H1 (cell line): ENCODE data around the gene HIPK2. TPM values are rescaled to one million over a fixed set of nuclear protein-coding genes. Genes with fewer than 3 reads are reported as not detected.

Experiments
- CTCF ChIA-PET: fragments of 300-600 bp; sonication (Branson Sonifier 250); formaldehyde crosslinking; loops from one replicate; lab custom pipeline; 2021; ENCODE audit not compliant: partially characterized antibody; lab: Charles Lee
- POLR2A ChIA-PET: fragments of 300-600 bp; sonication (Branson Sonifier 250); formaldehyde crosslinking; loops from one replicate; lab custom pipeline; 2021; ENCODE audit warnings: inconsistent platforms; ENCODE audit not compliant: partially characterized antibody; lab: Charles Lee
- DNase-seq, 2 experiments: peaks; one replicate each; pipeline versions ENCODE4 v3.0.0 to v3.0.0-alpha.2; 2010 to 2022; ENCODE audit warnings: low spot score in 2 of 2, low read depth in 1 of 2, mixed read lengths in 1 of 2
- FAIRE-seq: peaks from 2 replicates; lab custom pipeline; 2011; peaks lifted over from hg19 to GRCh38; lab: Jason Lieb, UNC
- H2AFZ ChIP-seq: 2 replicates; pipeline ENCODE4 v1.8.1; 2012; ENCODE audit warnings: low read length, inconsistent platforms
- H2AK5ac ChIP-seq: 2 replicates; pipeline ENCODE4 v1.6.1; 2013; ENCODE audit warnings: low read depth, low read length
- H2BK120ac ChIP-seq: replicated peaks from 2 replicates; pipeline ENCODE3; 2013; ENCODE audit warnings: low read depth, low read length, inconsistent platforms
- H2BK12ac ChIP-seq: 2 replicates; pipeline ENCODE4 v1.6.1; 2013; ENCODE audit warnings: low read depth, low read length
- H2BK15ac ChIP-seq: 2 replicates; pipeline ENCODE4 v1.6.1; 2013; ENCODE audit warnings: low read length
- H2BK20ac ChIP-seq: 2 replicates; pipeline ENCODE4 v1.6.1; 2013; ENCODE audit warnings: low read length
- H2BK5ac ChIP-seq: 2 replicates; pipeline ENCODE4 v1.6.1; 2013; ENCODE audit warnings: low read depth, low read length
- H3K14ac ChIP-seq: 2 replicates; pipeline ENCODE4 v1.6.1; 2013; ENCODE audit warnings: inconsistent platforms; ENCODE audit not compliant: insufficient read length
- H3K18ac ChIP-seq: 2 replicates; pipeline ENCODE4 v1.6.1; 2013; ENCODE audit warnings: low read length; ENCODE audit errors: extremely low read depth
- H3K23ac ChIP-seq: 2 replicates; pipeline ENCODE4 v1.6.1; 2013; ENCODE audit warnings: inconsistent platforms; ENCODE audit not compliant: insufficient read length
- H3K23me2 ChIP-seq: 2 replicates; pipeline ENCODE4 v1.6.1; 2013; ENCODE audit warnings: low read depth, low read length
- H3K27ac ChIP-seq: 2 replicates; pipeline ENCODE4 v1.6.1; 2011; ENCODE audit warnings: low read depth, low read length, inconsistent platforms
- H3K27me3 ChIP-seq, 4 experiments: replicated peaks in 1 of 4; 1 replicate in 1 of 4; 2 replicates in 3 of 4; pipeline versions ENCODE4 v1.6.1 to v1.8.1; 2011 to 2013; ENCODE audit warnings: low read length in 3 of 4, mild to moderate bottlenecking in 3 of 4, inconsistent platforms in 2 of 4, mixed read lengths in 2 of 4, moderate library complexity in 1 of 4; ENCODE audit not compliant: control insufficient read depth in 3 of 4, insufficient read depth in 3 of 4; ENCODE audit errors: extremely low read depth in 1 of 4
- H3K36me3 ChIP-seq, 4 experiments: 2 replicates each; pipeline versions ENCODE4 v1.6.1 to v1.8.1; 2011 to 2013; ENCODE audit warnings: mild to moderate bottlenecking in 4 of 4, low read length in 3 of 4, moderate library complexity in 2 of 4, control low read depth in 1 of 4, inconsistent platforms in 1 of 4; ENCODE audit not compliant: insufficient read depth in 4 of 4, control insufficient read depth in 2 of 4
- H3K4ac ChIP-seq: replicated peaks from 2 replicates; pipeline ENCODE3; 2013; ENCODE audit warnings: low read length, low read depth, mixed read lengths, inconsistent platforms; ENCODE audit not compliant: insufficient read length
- H3K4me1 ChIP-seq, 4 experiments: replicated peaks in 1 of 4; 1 replicate in 1 of 4; 2 replicates in 3 of 4; pipeline versions ENCODE4 v1.6.1 to v1.8.1; 2011 to 2013; ENCODE audit warnings: low read length in 3 of 4, inconsistent platforms in 2 of 4, mixed read lengths in 1 of 4; ENCODE audit not compliant: insufficient read depth in 4 of 4, control insufficient read depth in 3 of 4
- H3K4me2 ChIP-seq, 2 experiments: 2 replicates each; pipeline versions ENCODE4 v1.6.1 to v1.8.1; 2011 to 2013; ENCODE audit warnings: low read depth in 2 of 2, low read length in 2 of 2, control low read depth in 1 of 2, inconsistent platforms in 1 of 2, mild to moderate bottlenecking in 1 of 2; ENCODE audit not compliant: insufficient read depth in 1 of 2
- H3K4me3 ChIP-seq, 4 experiments: fragments of 200-600, 300-600 bp in 1 of 4; sonication (generic), shearing (Covaris generic), sonication (Bioruptor Twin) in 1 of 4; 2 replicates each; pipeline versions ENCODE4 v1.5.1 to v1.8.1; 2011 to 2016; ENCODE audit warnings: low read length in 4 of 4, low read depth in 3 of 4, control low read depth in 2 of 4, inconsistent platforms in 2 of 4, mild to moderate bottlenecking in 2 of 4, mixed read lengths in 1 of 4, moderate library complexity in 1 of 4; ENCODE audit not compliant: insufficient read depth in 2 of 4; ENCODE audit errors: extremely low read depth in 1 of 4
- H3K56ac ChIP-seq: replicated peaks from 2 replicates; pipeline ENCODE3; 2013; ENCODE audit warnings: low read depth, mild to moderate bottlenecking, mixed read lengths, low read length, inconsistent platforms; ENCODE audit not compliant: insufficient read length
- H3K79me1 ChIP-seq: 2 replicates; pipeline ENCODE4 v1.6.1; 2013; ENCODE audit warnings: low read depth, low read length, control low read depth
- H3K79me2 ChIP-seq, 2 experiments: 2 replicates each; pipeline versions ENCODE4 v1.6.1 to v1.8.1; 2012 to 2013; ENCODE audit warnings: low read length in 2 of 2, mild to moderate bottlenecking in 2 of 2, inconsistent platforms in 1 of 2; ENCODE audit not compliant: insufficient read depth in 2 of 2, control insufficient read depth in 1 of 2
- H3K9ac ChIP-seq, 4 experiments: replicated peaks in 1 of 4; 1 replicate in 1 of 4; 2 replicates in 3 of 4; pipeline versions ENCODE4 v1.6.1 to v1.8.1; 2011 to 2013; ENCODE audit warnings: low read depth in 3 of 4, low read length in 3 of 4, control low read depth in 2 of 4, mild to moderate bottlenecking in 2 of 4, moderate library complexity in 2 of 4, inconsistent platforms in 1 of 4; ENCODE audit errors: extremely low read depth in 1 of 4
- H3K9me3 ChIP-seq, 2 experiments: 2 replicates each; pipeline versions ENCODE4 v1.6.1 to v1.8.1; 2012 to 2013; ENCODE audit warnings: mild to moderate bottlenecking in 2 of 2, moderate library complexity in 2 of 2, control low read depth in 1 of 2, inconsistent platforms in 1 of 2, low read depth in 1 of 2, low read length in 1 of 2, mixed read lengths in 1 of 2; ENCODE audit not compliant: insufficient read depth in 2 of 2
- H4K20me1 ChIP-seq, 2 experiments: replicated peaks in 1 of 2; 2 replicates each; pipeline versions ENCODE3 to v1.8.1; 2011 to 2013; ENCODE audit warnings: inconsistent platforms in 2 of 2, low read length in 2 of 2, mild to moderate bottlenecking in 1 of 2; ENCODE audit not compliant: insufficient read depth in 2 of 2, control insufficient read depth in 1 of 2
- H4K5ac ChIP-seq: 2 replicates; pipeline ENCODE4 v1.6.1; 2013; ENCODE audit warnings: low read length, low read depth, mixed read lengths, inconsistent platforms; ENCODE audit not compliant: insufficient read length
- H4K8ac ChIP-seq: 2 replicates; pipeline ENCODE4 v1.8.0; 2013; ENCODE audit warnings: mild to moderate bottlenecking, moderate library complexity, low read length, inconsistent platforms; ENCODE audit not compliant: insufficient read depth; ENCODE audit errors: extremely low read depth
- H4K91ac ChIP-seq: replicated peaks from 2 replicates; pipeline ENCODE3; 2013; ENCODE audit warnings: low read length, mixed read lengths, inconsistent platforms; ENCODE audit not compliant: insufficient read length
- ASH2L ChIP-seq: fragments of 200-600, 300-600 bp; sonication (generic); IDR thresholded peaks from one replicate; pipeline ENCODE4 v1.7.1; 2017; ENCODE audit warnings: low read length
- BRCA1 ChIP-seq: IDR thresholded peaks from 2 replicates; pipeline ENCODE4 v1.6.1; 2012; ENCODE audit warnings: low read depth, low read length, improper control_type of control experiment
- CBX5 ChIP-seq: fragments of 300-800, 300-1000 bp; sonication (generic); IDR thresholded peaks from 2 replicates; pipeline ENCODE4 v1.7.1; 2016; ENCODE audit warnings: antibody characterized with exemption, low read length, low read depth
- CREB1 ChIP-seq: IDR thresholded peaks from 2 replicates; pipeline ENCODE4 v1.6.1; 2012; ENCODE audit warnings: inconsistent platforms
- FOSL1 ChIP-seq: IDR thresholded peaks from 2 replicates; pipeline ENCODE4 v1.6.1; 2011; ENCODE audit warnings: mild to moderate bottlenecking, low read depth, low read length, moderate library complexity; ENCODE audit not compliant: insufficient read depth
- HDAC6 ChIP-seq: IDR thresholded peaks from one replicate; pipeline ENCODE4 v1.7.1; 2012; ENCODE audit warnings: low read depth, mild to moderate bottlenecking, inconsistent platforms, low read length, moderate library complexity
- JUND ChIP-seq: IDR thresholded peaks from 2 replicates; pipeline ENCODE4 v1.6.1; 2011; ENCODE audit warnings: mild to moderate bottlenecking, improper control_type of control experiment, low read length
- KDM5A ChIP-seq: fragments of 200-600 bp; IDR thresholded peaks from 2 replicates; pipeline ENCODE4 v1.7.1; 2012; ENCODE audit warnings: mild to moderate bottlenecking, low read length, inconsistent platforms, mixed read lengths
- NANOG ChIP-seq: IDR thresholded peaks from 2 replicates; pipeline ENCODE4 v1.6.1; 2011; ENCODE audit warnings: low read length, low read depth, mild to moderate bottlenecking, inconsistent platforms; ENCODE audit not compliant: insufficient read depth, poor library complexity, severe bottlenecking
- NRF1 ChIP-seq: IDR thresholded peaks from 2 replicates; pipeline ENCODE4 v1.6.1; 2011; ENCODE audit warnings: mild to moderate bottlenecking, low read depth, low read length, improper control_type of control experiment
- POLR2A ChIP-seq, 2 experiments: IDR thresholded peaks; 1 replicate in 1 of 2; 2 replicates in 1 of 2; pipeline ENCODE4 v1.6.1; 2011; ENCODE audit warnings: low read depth in 2 of 2, low read length in 2 of 2, mild to moderate bottlenecking in 2 of 2; ENCODE audit errors: control extremely low read depth in 1 of 2
- RFX5 ChIP-seq: IDR thresholded peaks from 2 replicates; pipeline ENCODE4 v1.6.1; 2011; ENCODE audit warnings: low read depth, low read length, improper control_type of control experiment, borderline replicate concordance
- SP1 ChIP-seq: IDR thresholded peaks from 2 replicates; pipeline ENCODE4 v1.6.1; 2011; ENCODE audit warnings: low read depth, low read length
- SRF ChIP-seq: IDR thresholded peaks from 2 replicates; pipeline ENCODE4 v1.6.1; 2011; ENCODE audit warnings: mild to moderate bottlenecking, low read depth, low read length, moderate library complexity
- TAF1 ChIP-seq: IDR thresholded peaks from 2 replicates; pipeline ENCODE4 v1.6.1; 2011; ENCODE audit warnings: mild to moderate bottlenecking, low read depth, low read length
- WGBS, 2 experiments: shearing (Covaris generic) in 1 of 2; methylation state at CpG; one replicate each; pipeline versions ENCODE4 v1.1.6 to v1.1.7; 2013 to 2015; ENCODE audit warnings: low lambda C conversion rate in 2 of 2, mixed read lengths in 2 of 2, inconsistent platforms in 1 of 2, low coverage in 1 of 2, missing lambda C conversion rate in 1 of 2; ENCODE audit not compliant: insufficient replicate concordance in 2 of 2, insufficient coverage in 1 of 2, insufficient read length in 1 of 2; ENCODE audit errors: extremely low coverage in 1 of 2, missing lambda C conversion rate in 1 of 2; 5-methylcytosine and 5-hydroxymethylcytosine counted together
- polyA plus RNA-seq, 7 experiments: library from polyadenylated mRNA; depleted of rRNA in 3 of 7; stranded (reverse) in 5 of 7; unstranded in 2 of 7; fragments of >200 nt in 5 of 7; fragments of 200-250 nt in 2 of 7; gene quantifications; 1 replicate in 5 of 7; 2 replicates in 1 of 7; 4 replicates in 1 of 7; pipeline versions ENCODE4 v1.2.1 to v1.2.3, GENCODE V29; 2011 to 2013; ENCODE audit warnings: missing spikeins in 2 of 7, mixed read lengths in 2 of 7
- total RNA-seq: library from RNA; stranded (reverse); fragmentation: NEBNext Ultra II Directional; extraction: Animal tissue kit (Norgen Biotek cat#: 25700); gene quantifications from 2 replicates; pipeline ENCODE4 v1.2.1, GENCODE V29; 2021
- TF ChIP-seq, protein P1 (sequence below): IDR thresholded peaks from 2 replicates; pipeline ENCODE4 v1.6.1; 2012; ENCODE audit warnings: inconsistent platforms

The HIPK2 gene
- total and polyA plus RNA-seq, 2 of the 8 experiments (the other 6 are each of a cell fraction or from before 2014, with no cell fraction given), result 8.3 to 24.3 TPM

- H2AFZ ChIP-seq, result no peak overlapping the region
- H3K4me2 ChIP-seq, result no peak overlapping the region
- H2AK5ac ChIP-seq, result no peak overlapping the region
- H3K27me3 ChIP-seq, result no peaks in the 10 kb centered on the region
- H3K36me3 ChIP-seq, result no peaks in the 10 kb centered on the region; a peak in 1 of 8 replicates
- H2BK15ac ChIP-seq, result no peak overlapping the region
- no peak overlapping the region for H3K9ac ChIP-seq
- H4K5ac ChIP-seq, result no peak overlapping the region
- WGBS, 2 experiments, result 78% methylated on average over 2 of the region's 2 CpGs; no CpG with 5 or more reads in 1 of the 2 experiments
- FAIRE-seq (no peak), DNase-seq (no peak)
- H3K14ac ChIP-seq, result no peak overlapping the region
- no peaks in the 10 kb centered on the region for H4K20me1 ChIP-seq
- H3K79me1 ChIP-seq, result no peaks in the 10 kb centered on the region
- no peak overlapping the region for H3K27ac ChIP-seq
- H3K56ac ChIP-seq, result no peak overlapping the region
- CTCF ChIA-PET, result interaction anchor here (0.6 to 10.2 kb wide), 7 partner anchors 10 to 81 kb away, joined by 3 to 156 read pairs (median 6); no protein-coding TSS in a partner anchor
- H4K8ac ChIP-seq, result no peak overlapping the region
- H3K23ac ChIP-seq, result no peak overlapping the region
- H2BK20ac ChIP-seq, result no peak overlapping the region
- no peak overlapping the region for H3K4ac ChIP-seq
- H2BK5ac ChIP-seq, result no peak overlapping the region
- no peaks in the 10 kb centered on the region for H3K79me2 ChIP-seq
- H3K23me2 ChIP-seq, result no peaks in the 10 kb centered on the region
- no peak overlapping the region for H3K18ac ChIP-seq
- H4K91ac ChIP-seq, result no peak overlapping the region
- H3K4me3 ChIP-seq, result no peak overlapping the region
- POLR2A ChIA-PET, result interaction anchor here (0.9 kb wide), 1 partner anchor 77 kb away, joined by 3 read pairs; the partner anchor contains the start of gene KLRG2
- H3K4me1 ChIP-seq, result peaks cover 0 to 6% (median 1%) of the 10 kb centered on the region in 4 experiments; a peak in 2 of 7 replicates
- H2BK12ac ChIP-seq, result no peak overlapping the region
- no peak overlapping the region for H2BK120ac ChIP-seq
- no peaks in the 10 kb centered on the region for H3K9me3 ChIP-seq
- TF ChIP-seq FOSL1 (no peak), NANOG (no peak), TAF1 (no peak), CREB1 (no peak), KDM5A (no peak), HDAC6 (no peak), SP1 (no peak), NRF1 (no peak), ASH2L (no peak), BRCA1 (no peak), POLR2A (IDR thresholded peaks at IDR 0.05; ENCODE audit: control extremely low read depth in 1 of 2, low read depth in 2 of 2, low read length in 2 of 2) (no peak), CBX5 (no peak), RFX5 (no peak), SRF (no peak), JUND (no peak)
- TF ChIP-seq, protein P1, sequence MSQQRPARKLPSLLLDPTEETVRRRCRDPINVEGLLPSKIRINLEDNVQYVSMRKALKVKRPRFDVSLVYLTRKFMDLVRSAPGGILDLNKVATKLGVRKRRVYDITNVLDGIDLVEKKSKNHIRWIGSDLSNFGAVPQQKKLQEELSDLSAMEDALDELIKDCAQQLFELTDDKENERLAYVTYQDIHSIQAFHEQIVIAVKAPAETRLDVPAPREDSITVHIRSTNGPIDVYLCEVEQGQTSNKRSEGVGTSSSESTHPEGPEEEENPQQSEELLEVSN, result no peak
Observed at GRCh38 chr7:139560199-139560598, 217.6 kb downstream of the HIPK2 start.
